ELR (cell line): ENCODE results near the gene TMUB1.

Experiments
- DNase-seq: peaks from one replicate; pipeline ENCODE4 v3.0.0-alpha.2; 2015; ENCODE audit warnings: low read depth

TMUB1 gene, protein sequence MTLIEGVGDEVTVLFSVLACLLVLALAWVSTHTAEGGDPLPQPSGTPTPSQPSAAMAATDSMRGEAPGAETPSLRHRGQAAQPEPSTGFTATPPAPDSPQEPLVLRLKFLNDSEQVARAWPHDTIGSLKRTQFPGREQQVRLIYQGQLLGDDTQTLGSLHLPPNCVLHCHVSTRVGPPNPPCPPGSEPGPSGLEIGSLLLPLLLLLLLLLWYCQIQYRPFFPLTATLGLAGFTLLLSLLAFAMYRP

DNA sequence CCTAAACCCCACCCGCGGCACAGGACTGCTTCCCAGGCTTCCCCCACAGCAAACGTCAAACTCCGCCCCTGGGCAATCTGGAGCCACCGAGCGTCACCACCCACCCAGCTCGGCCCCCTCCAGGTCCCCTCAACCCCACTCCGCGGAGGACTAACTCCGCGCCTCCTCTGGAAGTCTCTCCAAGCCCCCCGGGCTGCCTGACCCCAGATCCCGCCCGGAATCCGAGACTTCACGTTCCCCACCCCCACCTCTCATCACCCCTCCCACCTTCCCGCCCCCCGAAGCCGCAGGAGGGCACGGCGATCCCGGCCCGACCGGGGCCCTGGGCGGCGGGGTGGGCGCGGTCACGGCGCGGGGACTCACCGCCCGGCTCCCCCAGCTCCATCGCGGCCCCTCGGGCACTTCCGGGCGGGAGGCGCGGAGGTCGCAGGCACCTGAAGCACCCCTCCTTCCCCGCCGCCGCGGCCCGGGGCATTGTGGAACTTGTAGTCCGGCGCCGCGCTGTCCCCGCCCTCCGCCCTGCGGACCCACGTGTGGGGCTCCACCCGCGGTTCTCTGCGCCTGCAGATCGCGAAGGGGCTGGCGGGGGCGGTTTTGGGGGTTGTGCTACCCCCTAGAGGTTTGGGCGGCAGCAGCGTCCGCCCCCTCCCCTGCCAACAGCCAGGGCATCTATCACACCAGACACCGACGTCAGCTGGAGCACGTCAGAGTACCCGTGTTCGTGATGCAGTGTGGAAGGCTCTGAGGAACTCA, at the start of gene TMUB1:
Gene TMUB1 (minus strand): TSS at position 423 of the 753 bp plus-strand sequence. CDS start 930 bp downstream, outside the sequence.
- DNase-seq, result peak; percentile 70

DNA sequence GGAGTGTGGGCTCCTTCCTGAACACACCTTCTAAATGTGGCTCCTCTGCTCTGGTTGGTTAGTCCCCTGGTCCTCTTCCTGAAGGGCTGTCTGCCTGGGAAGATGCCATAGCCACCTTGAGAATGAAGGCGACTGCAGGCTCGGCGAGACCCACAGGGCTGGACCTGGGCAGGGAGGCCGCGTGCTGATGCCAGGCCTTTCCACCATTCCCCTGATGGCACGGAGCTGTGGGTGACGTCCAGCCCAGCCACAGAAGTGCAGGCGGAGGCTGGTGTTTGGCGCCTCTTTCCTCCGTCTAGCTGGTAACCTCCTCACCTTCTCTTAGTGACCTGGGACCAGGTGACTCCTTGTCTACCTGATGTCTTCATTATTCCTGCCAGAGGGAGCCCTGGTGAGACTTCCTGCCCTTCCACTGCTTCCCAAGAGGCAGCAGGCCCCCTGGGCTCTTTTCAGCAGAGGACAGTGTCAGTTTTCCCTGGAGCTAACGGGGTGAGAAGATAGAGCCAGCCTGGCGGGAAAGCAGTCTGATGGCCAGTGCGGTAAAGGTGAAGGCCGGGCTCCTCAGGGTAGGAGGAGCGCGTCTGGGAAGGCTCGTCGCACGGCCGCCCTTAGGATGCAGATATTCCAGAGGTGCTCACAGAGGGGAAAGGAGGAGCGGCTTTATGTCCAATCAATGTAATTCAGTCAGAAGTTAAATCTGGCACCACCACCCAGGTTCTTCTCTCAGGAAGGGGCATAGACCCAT, 49.3 kb upstream of the TMUB1 start:
- DNase-seq, result no peak

DNA sequence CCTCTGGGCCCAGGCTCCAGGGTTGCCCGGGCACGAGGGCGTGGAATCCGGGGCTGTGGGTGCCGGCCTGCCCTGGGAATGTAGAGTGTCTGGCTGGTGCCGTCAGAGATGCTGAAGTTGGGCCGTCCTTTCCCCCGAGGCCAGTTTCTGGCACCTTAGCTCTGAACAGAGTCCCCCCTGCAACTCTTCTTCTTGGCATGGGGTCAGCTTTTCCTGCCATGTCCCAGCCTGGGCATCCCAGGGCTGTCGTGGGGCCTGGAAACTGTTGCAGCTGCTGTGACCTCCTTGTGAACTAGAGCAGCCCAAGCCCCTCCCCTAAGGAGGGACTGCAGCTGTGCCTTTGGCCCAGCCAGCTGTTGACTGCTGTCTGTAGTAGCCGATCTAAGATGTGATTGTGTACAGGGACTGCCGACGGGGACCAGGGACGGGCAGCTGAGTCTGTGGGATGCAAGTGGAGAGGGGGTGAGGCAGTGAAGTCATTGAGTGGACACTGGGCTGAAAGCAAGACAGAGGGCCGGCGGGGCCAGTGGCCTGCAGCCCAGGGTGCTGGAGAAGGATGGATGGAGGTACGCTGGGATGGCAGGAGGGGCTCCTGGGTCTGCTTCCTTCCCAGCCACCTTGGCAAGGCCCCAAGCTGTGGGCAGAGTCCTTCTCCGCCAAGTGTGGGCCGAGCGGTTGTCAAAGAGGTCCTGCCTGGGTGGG, 48.5 kb upstream of the TMUB1 start:
- DNase-seq, result no peak

DNA sequence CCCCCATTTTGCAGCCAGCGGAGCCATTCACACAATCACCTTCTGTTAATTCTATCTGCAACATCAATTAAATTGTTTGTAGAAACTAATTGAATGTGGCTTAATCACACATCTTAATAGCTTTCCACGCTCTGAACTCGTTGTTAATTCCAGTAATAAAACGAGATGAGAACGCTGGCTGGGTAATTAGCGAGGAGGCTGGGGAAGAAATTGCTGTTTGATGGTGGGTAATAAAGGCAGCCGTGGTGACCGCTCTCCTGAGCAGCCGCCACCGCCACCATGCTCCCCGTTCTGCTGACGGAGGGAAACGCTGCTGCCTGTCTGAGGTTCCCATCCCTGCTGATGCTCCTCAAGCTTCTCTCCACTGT, 47.9 kb upstream of the TMUB1 start:
- DNase-seq, result no peak

DNA sequence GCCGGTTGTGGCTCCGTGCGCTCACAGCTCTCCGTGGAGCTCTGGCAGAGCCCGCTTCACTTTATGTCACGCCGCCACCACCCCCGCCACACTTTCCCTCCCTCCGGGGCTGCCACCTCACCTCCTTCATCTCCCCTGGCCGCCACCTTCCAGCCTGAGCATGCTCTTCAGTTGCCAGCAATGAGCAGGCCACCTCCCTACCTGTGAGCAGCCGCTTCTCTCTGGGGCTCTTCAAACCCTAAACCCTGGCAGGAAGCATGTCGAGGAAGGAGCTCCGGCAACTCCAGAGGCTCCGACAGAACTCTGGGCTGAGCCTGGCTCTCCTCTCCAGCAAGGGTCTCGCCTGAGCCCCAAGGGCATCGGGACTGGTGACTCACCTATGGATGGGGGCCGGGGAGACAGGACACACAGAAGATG, 47.5 kb upstream of the TMUB1 start:
- no peak for DNase-seq

DNA sequence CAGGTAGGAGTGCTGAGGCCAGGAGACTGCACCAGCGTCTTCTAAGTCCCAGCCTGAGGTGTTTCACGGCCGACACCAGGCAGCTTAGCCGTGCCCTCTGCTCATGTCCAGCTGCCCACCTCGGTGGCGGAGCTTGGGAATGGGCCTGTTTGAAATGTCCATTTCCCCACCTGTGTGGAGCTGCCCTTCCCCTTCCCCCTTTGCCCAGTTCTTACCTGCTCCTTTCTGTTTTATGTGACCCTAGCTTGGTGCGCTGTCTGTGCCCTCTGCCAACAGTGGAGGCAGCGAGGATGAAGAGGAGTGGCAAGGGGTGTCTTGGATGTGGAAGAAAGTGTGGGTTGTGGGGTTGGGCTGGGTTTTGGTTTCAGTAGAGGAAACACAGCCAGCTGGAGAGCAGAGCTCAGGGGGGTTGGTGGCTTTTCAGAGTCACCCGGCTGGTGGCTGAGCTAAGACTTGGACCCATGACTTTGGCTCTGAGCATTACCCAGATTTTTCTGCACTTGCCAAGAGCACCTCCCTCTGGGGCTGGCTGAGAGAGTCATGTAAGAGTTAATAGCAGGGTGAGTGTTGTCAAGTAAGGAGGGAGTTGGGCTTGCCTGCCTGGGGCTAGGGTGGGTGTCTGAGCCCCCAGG, 46.8 kb upstream of the TMUB1 start:
- no peak for DNase-seq

DNA sequence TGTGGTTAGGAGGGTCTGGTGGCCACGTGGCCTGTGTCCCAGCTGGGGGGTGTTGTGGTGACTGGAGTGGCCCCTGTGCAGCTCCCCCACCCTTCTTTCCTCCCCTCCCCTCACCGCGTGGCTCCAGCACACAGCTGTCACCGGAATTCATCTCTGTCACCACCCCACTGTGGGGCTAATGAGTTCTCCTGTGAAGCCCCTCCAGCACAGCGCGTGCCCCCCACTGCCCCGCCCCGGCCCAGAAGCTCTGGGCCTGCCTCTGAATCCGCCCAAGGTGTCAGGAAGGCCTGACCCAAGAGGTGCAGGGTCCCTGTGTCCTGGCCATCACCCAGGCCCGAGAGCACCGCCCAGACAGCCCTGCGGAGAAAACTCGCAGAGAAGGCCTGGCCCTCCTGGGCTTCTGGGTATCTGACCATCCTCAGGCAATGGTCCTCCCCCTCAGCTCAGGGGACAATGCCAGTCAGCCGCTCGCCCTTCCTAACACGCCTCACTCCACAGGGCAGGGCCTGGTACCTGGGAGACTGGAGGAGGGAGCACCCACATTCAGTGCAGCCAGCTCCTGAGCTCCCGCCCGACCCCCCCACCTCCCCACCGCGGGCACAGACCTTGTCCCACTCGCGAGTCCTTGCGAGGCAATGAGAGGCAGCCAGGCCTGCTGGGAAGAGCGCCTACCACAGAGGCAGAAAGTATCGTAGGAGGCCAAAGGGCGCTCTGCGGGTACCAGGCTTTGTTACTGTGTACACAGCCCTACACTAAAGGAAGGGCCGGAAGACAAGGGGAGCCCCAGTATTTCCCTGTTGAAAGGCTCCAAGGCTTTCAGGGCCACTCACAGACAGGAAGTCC, 46.0 kb upstream of the TMUB1 start:
- DNase-seq, result no peak

DNA sequence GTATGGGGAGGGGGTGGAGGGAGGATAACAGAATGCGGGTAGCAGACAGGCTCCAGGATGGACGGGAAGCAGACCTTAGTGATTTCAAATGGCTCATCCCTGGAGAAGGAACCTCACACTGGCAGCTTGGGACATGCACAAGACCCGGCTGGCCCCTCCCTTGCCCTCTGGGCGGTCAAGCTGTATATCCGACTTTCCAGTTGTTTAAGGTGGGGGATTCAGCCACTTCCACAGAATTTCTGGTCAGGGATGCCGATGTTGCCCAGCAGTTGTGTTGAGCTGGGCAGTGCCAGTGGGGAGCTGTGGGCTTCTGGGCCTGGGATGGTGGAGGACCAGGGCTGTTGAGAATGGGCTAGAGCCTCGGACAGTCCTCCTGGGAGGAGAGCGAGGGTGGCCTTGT, 45.4 kb upstream of the TMUB1 start:
- DNase-seq, result no peak

DNA sequence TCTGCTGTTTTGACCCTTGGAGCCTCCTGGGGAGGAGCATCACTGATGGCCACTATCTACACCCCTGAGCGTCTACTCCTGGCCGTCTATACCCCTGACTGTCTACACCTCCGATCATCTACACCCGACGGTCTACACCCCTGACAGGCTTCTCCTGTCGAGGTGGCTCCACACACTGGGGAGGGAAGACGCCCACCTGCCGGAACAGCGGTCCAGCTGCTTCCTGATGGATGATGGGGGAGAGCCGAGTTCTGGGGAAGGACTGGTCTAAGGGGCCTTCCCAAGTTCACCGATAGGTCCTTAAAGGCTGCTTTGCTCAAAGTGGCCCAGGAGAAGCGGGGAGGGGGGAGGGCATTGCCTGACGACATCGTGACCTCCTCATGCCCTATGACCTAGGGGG, 44.9 kb upstream of the TMUB1 start:
- no peak for DNase-seq

DNA sequence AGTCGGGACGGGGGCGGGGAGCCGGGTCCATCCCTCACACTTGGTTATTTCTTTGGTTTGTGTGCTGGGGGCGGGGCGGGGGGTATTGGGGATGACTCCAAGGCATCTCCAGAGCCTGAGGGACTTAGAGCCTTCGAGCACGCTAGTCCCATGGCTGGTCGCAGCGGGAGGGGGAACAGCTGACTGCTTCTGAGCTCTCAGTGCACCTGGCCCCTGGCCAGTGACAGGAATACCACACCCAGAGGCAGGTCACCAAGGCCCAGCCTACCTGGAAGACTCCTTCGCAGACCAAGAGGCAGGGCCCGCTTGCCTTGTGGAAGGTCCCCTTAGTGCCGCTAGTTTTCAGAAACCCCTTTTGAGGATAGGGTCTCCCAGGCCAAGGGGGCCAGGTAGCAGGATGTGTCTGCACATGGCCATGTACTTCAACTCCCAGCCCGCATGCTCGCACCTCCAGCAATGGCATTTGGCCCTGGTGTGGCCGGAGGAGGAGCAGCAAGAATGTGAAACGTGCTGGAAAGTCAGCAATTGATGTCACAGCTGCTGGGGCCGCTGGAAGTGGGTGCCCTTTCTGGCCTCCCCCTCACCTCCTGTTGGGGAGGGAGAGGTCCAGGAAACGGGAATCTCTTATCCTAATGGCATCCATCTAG, 43.3 kb upstream of the TMUB1 start:
- no peak for DNase-seq

DNA sequence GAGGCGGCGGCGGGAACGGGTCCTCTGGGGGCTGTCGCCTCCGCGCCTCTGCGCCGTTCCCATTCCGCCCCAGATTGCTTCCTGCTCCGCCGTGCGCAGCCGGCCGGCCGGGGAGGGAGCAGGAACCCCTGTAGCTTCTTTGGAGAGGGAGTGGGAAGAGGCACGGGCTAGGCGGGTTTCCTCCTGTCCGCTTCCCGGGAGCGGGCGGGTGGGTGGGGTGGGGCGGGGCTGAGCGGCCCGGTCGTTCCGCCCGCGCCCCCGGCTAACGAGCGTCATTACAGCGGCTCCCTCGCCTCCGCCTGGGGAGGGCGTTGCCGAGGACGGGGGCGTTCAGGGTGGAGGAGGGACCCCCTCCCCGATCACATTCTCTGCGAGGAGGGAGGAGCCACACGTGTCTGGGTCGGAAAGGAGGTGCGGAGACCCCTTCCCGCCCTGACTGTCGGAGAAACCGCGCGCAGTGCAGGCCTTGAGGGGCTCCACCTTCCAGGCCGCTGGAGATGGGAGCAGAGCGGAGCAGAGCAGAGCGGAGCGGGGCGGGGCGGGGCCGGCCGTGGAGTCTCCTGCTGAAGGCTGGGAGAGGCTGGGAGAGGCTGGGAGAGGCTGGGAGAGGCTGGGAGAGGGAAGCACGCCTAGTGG, 42.7 kb upstream of the TMUB1 start:
- DNase-seq, result no peak

DNA sequence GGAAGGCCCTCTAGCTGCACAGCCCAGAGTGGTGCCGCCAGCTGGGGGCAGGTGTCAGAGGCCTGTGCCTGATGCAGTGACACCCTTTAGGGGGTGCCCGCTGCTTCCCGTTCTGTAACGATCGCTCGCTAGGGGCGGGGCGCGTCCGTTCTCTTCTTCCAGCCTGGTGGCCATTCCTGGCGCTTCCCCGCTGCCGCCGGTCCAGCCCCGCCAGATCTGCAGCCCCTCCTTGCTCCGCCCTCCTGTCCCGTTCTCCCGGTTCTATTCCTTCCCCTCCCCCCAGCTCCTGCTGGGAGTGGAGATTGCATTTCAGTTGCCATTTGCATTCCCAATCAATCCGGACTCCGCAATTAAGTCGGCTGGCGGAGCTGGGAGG, 42.2 kb upstream of the TMUB1 start:
- DNase-seq, result no peak

DNA sequence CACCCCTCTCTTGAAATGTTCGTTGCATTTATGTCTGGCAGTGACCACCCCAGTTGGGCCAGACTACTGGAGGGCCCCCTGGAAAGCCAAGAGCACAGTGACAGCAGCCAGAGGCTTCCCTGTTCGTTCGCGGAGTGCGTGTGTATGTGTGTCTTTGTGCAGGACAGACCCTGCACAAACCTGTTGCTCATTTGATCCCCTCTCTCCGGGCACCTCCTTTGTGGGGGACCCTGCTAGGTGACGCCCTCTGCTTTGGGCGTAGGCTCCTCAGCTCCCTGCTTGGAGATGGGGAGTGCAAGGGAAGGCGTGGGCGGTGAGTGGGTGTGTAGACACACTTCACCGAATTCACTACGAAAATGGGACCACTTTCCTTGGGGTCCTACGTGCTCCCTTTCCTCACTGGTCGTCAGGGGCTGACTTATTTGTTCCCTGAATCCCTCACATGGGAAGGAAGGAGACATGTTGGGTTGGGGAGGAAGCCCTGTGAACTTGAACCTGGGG, 41.7 kb upstream of the TMUB1 start:
- DNase-seq, result no peak

DNA sequence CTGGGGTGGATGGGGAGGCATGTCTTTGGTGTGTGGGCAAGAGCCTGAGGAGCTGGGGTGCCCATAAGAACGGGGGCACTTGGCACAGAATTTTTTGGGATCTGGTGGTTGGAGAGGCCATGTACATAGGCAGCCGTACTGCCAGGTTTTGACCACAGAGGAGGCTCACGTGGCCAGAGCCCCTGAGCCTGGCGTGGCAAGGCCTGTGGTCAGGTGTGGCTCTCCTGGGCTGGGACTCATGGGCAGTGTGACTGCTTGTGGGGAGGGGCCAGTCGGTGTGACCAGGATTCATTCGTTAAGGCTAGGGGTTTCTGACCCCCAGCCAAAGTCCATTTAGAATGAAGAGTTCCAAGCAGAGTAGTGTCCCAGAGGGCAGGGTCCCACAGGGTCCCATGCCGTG, 41.2 kb upstream of the TMUB1 start:
- DNase-seq, result no peak

DNA sequence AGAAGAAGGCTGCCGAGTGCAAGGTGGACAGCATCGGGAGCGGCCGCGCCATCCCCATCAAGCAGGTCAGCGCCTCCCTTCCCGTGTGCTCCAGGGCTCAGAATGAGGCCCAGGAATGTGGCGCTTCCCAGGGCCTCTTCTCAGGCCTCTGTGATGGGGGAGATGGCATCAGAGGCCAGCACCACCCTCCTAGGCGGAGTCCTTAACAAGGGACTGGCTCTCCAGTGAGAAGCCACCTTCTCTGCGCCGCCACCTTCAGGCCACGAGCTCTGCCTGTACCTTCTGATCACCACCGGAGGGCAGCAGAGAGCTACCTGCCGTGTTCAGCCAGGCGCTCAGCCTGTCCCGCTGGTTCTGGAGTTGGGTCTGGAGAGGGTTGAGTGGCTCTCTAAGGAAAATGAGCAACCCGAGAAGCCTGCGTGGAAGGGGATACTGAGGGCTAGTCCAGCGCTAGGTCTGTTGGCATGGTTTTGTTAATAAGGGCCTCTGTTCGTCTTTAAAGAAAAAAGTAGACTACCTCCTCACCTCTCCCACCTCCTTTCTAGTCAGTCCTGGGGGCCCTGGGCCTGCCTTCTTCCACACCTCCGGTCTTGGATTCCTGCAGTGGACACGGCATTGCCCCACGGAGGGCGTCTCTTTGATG, 40.6 kb upstream of the TMUB1 start:
- peak; percentile 79 for DNase-seq

DNA sequence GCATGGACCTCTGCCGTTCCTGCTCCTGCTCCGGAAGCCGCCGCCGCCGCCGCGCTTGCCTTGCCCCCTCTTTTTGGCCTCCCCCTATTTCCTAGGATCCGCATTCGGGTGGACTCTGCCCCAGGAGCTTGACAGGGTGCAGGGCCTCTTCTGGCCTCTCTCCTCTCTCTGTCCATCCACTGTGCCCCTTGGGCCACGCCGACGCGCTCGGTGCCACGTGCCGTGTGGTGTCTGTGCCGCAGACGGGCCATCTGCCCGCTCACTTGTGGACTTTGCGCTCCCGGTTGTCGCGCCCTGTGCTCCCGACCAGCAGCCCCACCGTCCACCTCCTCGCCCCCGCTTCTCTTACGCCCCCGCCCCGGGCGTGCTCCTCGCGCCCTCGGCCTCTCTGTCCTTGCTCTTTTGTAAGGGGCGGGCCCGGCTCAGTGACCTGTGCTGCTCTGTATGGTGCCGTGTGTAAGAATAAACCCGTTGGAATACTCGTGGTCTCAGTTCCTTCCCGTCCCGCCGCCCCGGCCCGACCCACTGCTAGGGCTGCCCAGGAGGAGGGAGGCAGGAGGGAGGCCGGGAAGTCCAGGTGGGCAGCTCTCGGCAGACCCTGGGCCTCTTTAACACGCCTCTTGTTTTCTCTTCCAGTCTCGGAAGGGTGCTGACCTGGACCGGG, 40.0 kb upstream of the TMUB1 start:
- no peak for DNase-seq

DNA sequence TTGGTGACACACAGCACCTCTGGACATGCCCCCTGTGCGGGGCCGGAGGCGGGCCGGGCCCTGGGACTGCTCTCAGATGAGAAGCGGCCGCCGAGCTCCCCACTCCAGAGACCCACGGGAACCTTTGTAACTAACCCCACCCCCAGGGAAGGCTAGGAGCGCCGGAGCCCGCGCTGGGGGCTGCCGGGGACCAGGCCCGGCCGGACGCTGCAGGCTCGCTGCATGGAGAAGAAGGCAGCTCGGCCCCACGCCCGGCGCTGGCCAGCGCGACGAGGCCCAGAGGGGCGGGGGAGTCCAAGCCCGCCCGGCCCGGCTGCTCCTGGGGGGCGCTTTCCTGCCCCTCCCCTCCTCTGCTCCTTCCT, 39.5 kb upstream of the TMUB1 start:
- no peak for DNase-seq

DNA sequence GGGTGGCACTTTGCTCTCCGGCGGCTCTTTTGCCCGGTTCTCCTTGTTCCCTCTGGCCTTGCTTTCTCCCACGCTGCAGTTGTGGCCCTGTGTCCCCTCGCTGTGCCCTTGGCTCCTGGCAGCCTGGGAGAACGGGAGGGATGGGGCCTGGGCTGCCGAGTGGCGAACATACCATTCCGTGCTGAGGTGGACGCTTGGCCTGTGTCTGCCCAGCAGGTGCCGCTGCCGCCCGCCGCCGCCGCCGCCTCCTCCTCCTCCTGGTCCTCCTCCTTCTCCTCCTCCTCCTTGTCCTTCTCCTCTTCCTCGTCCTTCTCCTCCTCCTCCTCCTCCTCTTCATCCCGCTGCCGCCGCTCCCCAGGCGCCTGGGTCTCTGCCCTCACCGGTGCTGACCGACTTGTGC, 39.0 kb upstream of the TMUB1 start:
- no peak for DNase-seq
